HepG2 (cell line): ENCODE data around the gene TWNK. TPM values are rescaled to one million over a fixed set of nuclear protein-coding genes. Genes with fewer than 3 reads are reported as not detected.

Experiments
- ATAC-seq: fragments of 200-7000 bp; cut with Tn5 transposase; 3 replicates; pipeline ENCODE4 v1.9.1; 2020; ENCODE audit warnings: mild to moderate bottlenecking, moderate library complexity
- BruUV-seq: library from RNA; stranded (reverse); fragments of 400-500 nt; replicated peaks from 2 replicates; lab custom pipeline; 2021; lab: Mats Ljungman, UMichigan
- CTCF ChIA-PET: fragments of 300-600 bp; formaldehyde crosslinking; extraction: SDS; loops from one replicate; lab custom pipeline; 2021; ENCODE audit warnings: low total read pairs, inconsistent platforms, low intra/inter-chr PET ratio; lab: Yijun Ruan, JAX
- POLR2A ChIA-PET: fragments of 350-600 bp; sonication (Branson Sonifier 250); formaldehyde crosslinking; loops from one replicate; lab custom pipeline; 2020; ENCODE audit warnings: antibody characterized with exemption, inconsistent platforms; lab: Yijun Ruan, JAX
- DNase-seq: peaks from one replicate; pipeline ENCODE4 v3.0.0-alpha.2; 2015; ENCODE audit warnings: low spot score
- FAIRE-seq: peaks from 3 replicates; lab custom pipeline; 2011; peaks lifted over from hg19 to GRCh38; lab: Jason Lieb, UNC
- H2AFZ ChIP-seq: one replicate; pipeline ENCODE4 v1.6.1; 2011; ENCODE audit warnings: low read length, inconsistent platforms
- H3K27ac ChIP-seq: fragments of 300-600 bp; 3 replicates; pipeline ENCODE4 v1.8.0; 2011; ENCODE audit warnings: mixed run types, mild to moderate bottlenecking, mixed read lengths, low read length, inconsistent platforms; ENCODE audit not compliant: insufficient read depth; ENCODE audit errors: extremely low read length
- H3K27me3 ChIP-seq, 2 experiments: fragments of 200-600 bp in 1 of 2; 2 replicates in 1 of 2; 3 replicates in 1 of 2; pipeline versions ENCODE4 v1.6.0 to v1.8.0; 2011; ENCODE audit warnings: low read length in 2 of 2, mild to moderate bottlenecking in 2 of 2, moderate library complexity in 2 of 2, inconsistent platforms in 1 of 2; ENCODE audit not compliant: insufficient read depth in 2 of 2, control insufficient read depth in 1 of 2
- H3K36me3 ChIP-seq, 2 experiments: fragments of 200-600 bp in 1 of 2; replicated peaks in 1 of 2; 2 replicates in 1 of 2; 3 replicates in 1 of 2; pipeline versions ENCODE4 v1.5.1 to v1.8.0; 2011; ENCODE audit warnings: low read length in 2 of 2, inconsistent platforms in 1 of 2; ENCODE audit not compliant: insufficient read depth in 2 of 2, control insufficient read depth in 1 of 2
- H3K4me1 ChIP-seq: 2 replicates; pipeline ENCODE4 v1.5.1; 2012; ENCODE audit warnings: low read length, inconsistent platforms; ENCODE audit not compliant: insufficient read depth
- H3K4me2 ChIP-seq: 2 replicates; pipeline ENCODE4 v1.6.0; 2011; ENCODE audit warnings: low read depth, low read length, inconsistent platforms
- H3K4me3 ChIP-seq, 3 experiments: fragments of 200-600 bp in 1 of 3; sonication (generic), shearing (Covaris generic) in 1 of 3; replicated peaks in 1 of 3; 2 replicates each; pipeline ENCODE4 v1.5.1; 2011 to 2016; ENCODE audit warnings: low read length in 3 of 3, inconsistent platforms in 2 of 3, low read depth in 2 of 3, mild to moderate bottlenecking in 2 of 3, control low read depth in 1 of 3, mixed read lengths in 1 of 3; ENCODE audit not compliant: insufficient read depth in 1 of 3
- H3K79me2 ChIP-seq: one replicate; pipeline ENCODE4 v1.6.1; 2011; ENCODE audit warnings: low read length, inconsistent platforms; ENCODE audit not compliant: insufficient read depth
- H3K9ac ChIP-seq: 2 replicates; pipeline ENCODE4 v1.6.0; 2011; ENCODE audit warnings: mild to moderate bottlenecking, low read depth, low read length, inconsistent platforms; ENCODE audit not compliant: insufficient read depth
- H3K9me3 ChIP-seq: 2 replicates; pipeline ENCODE4 v1.5.1; 2012; ENCODE audit warnings: mild to moderate bottlenecking, low read length
- H4K20me1 ChIP-seq: 2 replicates; pipeline ENCODE4 v1.6.0; 2011; ENCODE audit warnings: inconsistent platforms, mild to moderate bottlenecking, low read length, moderate library complexity; ENCODE audit not compliant: insufficient read depth
- AHDC1 ChIP-seq: sonication (generic); formaldehyde crosslinking; IDR thresholded peaks from 2 replicates; pipeline ENCODE4 v1.5.1; 2020; ENCODE audit warnings: mild to moderate bottlenecking, missing genetic modification reagents, borderline replicate concordance
- AKAP8 ChIP-seq: sonication (generic); formaldehyde crosslinking; IDR thresholded peaks from 2 replicates; pipeline ENCODE4 v1.5.1; 2020; ENCODE audit warnings: mild to moderate bottlenecking, missing genetic modification reagents
- CCAR2 ChIP-seq: fragments of 200-400 bp; formaldehyde crosslinking; optimal IDR thresholded peaks from 2 replicates; pipeline ENCODE3; 2018; ENCODE audit warnings: low read depth, mild to moderate bottlenecking, low read length, moderate library complexity
- IKZF4 ChIP-seq: sonication (generic); formaldehyde crosslinking; IDR thresholded peaks from 2 replicates; pipeline ENCODE4 v1.5.1; 2020; ENCODE audit warnings: borderline replicate concordance, mild to moderate bottlenecking, low read depth, missing genetic modification reagents; ENCODE audit errors: not compliant biosample characterization
- IRF9 ChIP-seq: sonication (generic); formaldehyde crosslinking; IDR thresholded peaks from 2 replicates; pipeline ENCODE4 v1.8.0; 2022; ENCODE audit warnings: missing genetic modification reagents, mild to moderate bottlenecking, borderline replicate concordance
- NONO ChIP-seq, 2 experiments: fragments of 450-650 bp in 1 of 2; sonication (generic) in 1 of 2; formaldehyde crosslinking in 1 of 2; IDR thresholded peaks in 1 of 2; conservative IDR thresholded peaks in 1 of 2; 2 replicates each; pipeline versions ENCODE4 v1.6.1 to v1.8.0; 2017 to 2022; ENCODE audit warnings: mild to moderate bottlenecking in 1 of 2, missing genetic modification reagents in 1 of 2, moderate library complexity in 1 of 2
- SMARCE1 ChIP-seq: fragments of 450-650 bp; IDR thresholded peaks from 2 replicates; pipeline ENCODE4 v1.6.1; 2017; ENCODE audit warnings: borderline replicate concordance
- SNAPC2 ChIP-seq: sonication (generic); formaldehyde crosslinking; IDR thresholded peaks from 2 replicates; pipeline ENCODE4 v1.8.1; 2022; ENCODE audit warnings: mild to moderate bottlenecking, missing genetic modification reagents
- SOX6 ChIP-seq, 2 experiments: fragments of 450-650 bp in 1 of 2; sonication (generic) in 1 of 2; formaldehyde crosslinking in 1 of 2; IDR thresholded peaks; 2 replicates each; pipeline versions ENCODE4 v1.4.0 to v1.6.1; 2017 to 2020; ENCODE audit warnings: antibody characterized with exemption in 1 of 2, mild to moderate bottlenecking in 1 of 2, missing genetic modification reagents in 1 of 2
- ZFP1 ChIP-seq: IDR thresholded peaks from 2 replicates; pipeline ENCODE4 v1.6.1; 2016
- ZNF350 ChIP-seq: sonication (generic); formaldehyde crosslinking; IDR thresholded peaks from 2 replicates; pipeline ENCODE4 v1.4.0; 2020; ENCODE audit warnings: mild to moderate bottlenecking, low read depth, missing genetic modification reagents, borderline replicate concordance
- ZNF784 ChIP-seq: sonication (generic); formaldehyde crosslinking; IDR thresholded peaks from 2 replicates; pipeline ENCODE4 v1.5.1; 2020; ENCODE audit warnings: missing genetic modification reagents, mild to moderate bottlenecking, borderline replicate concordance
- WGBS: methylation state at CpG from one replicate; pipeline ENCODE4 v1.1.6; 2017; ENCODE audit warnings: low lambda C conversion rate; 5-methylcytosine and 5-hydroxymethylcytosine counted together
- in situ Hi-C: cut with HindIII; loops from 2 replicates; pipeline ENCODE4 v1.10.0; 2017; ENCODE audit warnings: low pct_unique_long_range_greater_than_20kb; ENCODE audit not compliant: extremely low pct_ligation_motif_present
- intact Hi-C: fragments of 100-400 bp; cut with micrococcal nuclease; formaldehyde crosslinking; loops from one replicate; pipeline ENCODE4 v1.10.0; 2022; ENCODE audit not compliant: unreplicated experiment
- polyA plus RNA-seq, 8 experiments: library from polyadenylated mRNA; depleted of rRNA in 3 of 8; stranded (reverse) in 7 of 8; unstranded in 1 of 8; fragments of >200 nt; fragmentation: Illumina TruSeq in 4 of 8; extraction: Trizol in 4 of 8; gene quantifications; 2 replicates each; pipeline versions ENCODE4 v1.2.1 to v1.2.3, GENCODE V29; 2011 to 2016; ENCODE audit warnings: low read depth in 4 of 8, missing spikeins in 1 of 8, mixed read lengths in 1 of 8; ENCODE audit not compliant: insufficient read depth in 1 of 8
- total RNA-seq, 5 experiments: library from RNA; depleted of rRNA; stranded (reverse); fragments of >200 nt; fragmentation: Illumina TruSeq; extraction: Trizol; gene quantifications; 2 replicates each; pipeline ENCODE4 v1.2.3, GENCODE V29; 2016; ENCODE audit warnings: low read depth in 1 of 5

Gene TWNK
- total and polyA plus RNA-seq, 2 of the 13 experiments (the other 11 are each of a cell fraction or from before 2014, with no cell fraction given), result 10.7 to 16.5 TPM

GRCh38 chr10:100968863-100969186, 18.5 kb upstream of the TWNK start (continued):
- TF ChIP-seq AHDC1 (CRISPR knock-in tag) (no peak), IKZF4 (peak; percentile 27), ZNF350 (CRISPR knock-in tag) (0 out of 2 replicates have a peak, but pooled peaks have one; percentile 13)

- H3K4me1 ChIP-seq, result peaks cover 88% of the 10 kb centered on the region
- no peaks in the 10 kb centered on the region for H4K20me1 ChIP-seq
- POLR2A ChIA-PET, result interaction anchor here (0.6 to 12.6 kb wide), 13 partner anchors 11 to 596 kb away, joined by 3 to 277 read pairs (median 4); partner anchors contain the start of genes KAZALD1, LZTS2, MRPL43 and TWNK
- DNase-seq (peak; percentile 80), ATAC-seq (peak; percentile 69), FAIRE-seq (peak; percentile 36)
- H3K4me3 ChIP-seq, result peak within 1 kb of the TSS; percentile 84 to 96 (median 94)
- in situ Hi-C loops, result no loop called here
- peak within 1 kb of the TSS; percentile 90 for H3K9ac ChIP-seq
- peak within 1 kb of the TSS; percentile 96 for H3K27ac ChIP-seq
- no peaks in the 10 kb centered on the region; a peak in 1 of 5 replicates for H3K27me3 ChIP-seq
- intact Hi-C loops, result loop anchor here (2.0 kb wide), 1 partner anchor 43 kb away; no protein-coding TSS in a partner anchor
- H2AFZ ChIP-seq, result no peak within 1 kb of the TSS
- H3K4me2 ChIP-seq, result peak within 1 kb of the TSS; percentile 99
- WGBS, result 0% methylated on average over 6 of the region's 70 CpGs
- BruUV-seq, result TSS peak; percentile 68
- H3K79me2 ChIP-seq, result peaks cover 45% of the 10 kb centered on the region
- no peaks in the 10 kb centered on the region for H3K9me3 ChIP-seq
- H3K36me3 ChIP-seq, result peaks cover 13 to 23% of the 10 kb centered on the region in 2 experiments
- CTCF ChIA-PET, result interaction anchor here (0.8 to 1.5 kb wide), 4 partner anchors 16 to 45 kb away, joined by 3 to 8 read pairs (median 4); no protein-coding TSS in a partner anchor
- TF ChIP-seq ZNF784 (CRISPR knock-in tag) (peak; percentile 28; the same call in 1 of the 2 replicates), SOX6 (IDR thresholded peaks at IDR 0.05) (no peak), SOX6 (CRISPR knock-in tag; IDR thresholded peaks at IDR 0.05) (peak; percentile 68), SMARCE1 (no peak), NONO (IDR thresholded peaks at IDR 0.05) (no peak), NONO (CRISPR knock-in tag; conservative IDR thresholded peaks at IDR 0.05) (peak; percentile 70), AKAP8 (no peak), CCAR2 (no peak), SNAPC2 (0 out of 2 replicates have a peak, but pooled peaks have one; percentile 20), IRF9 (CRISPR knock-in tag) (no peak; the same call in 1 of the 2 replicates), ZFP1 (CRISPR knock-in tag) (no peak)
Observed at GRCh38 chr10:100969187-100970075, 17.9 kb upstream of the TWNK start, which contains the start of gene SEMA4G. Gene SEMA4G (plus strand): TSS chr10:100969504. CDS start chr10:100972913, 3,409 bp downstream.
